Hepatocyte (in vitro differentiated cells): ENCODE measurements around the gene TMEM17.

Experiments
- EZH2 ChIP-seq: fragments of 200-600 bp; sonication (generic); IDR thresholded peaks from 2 replicates; pipeline ENCODE4 v1.6.1; 2016; ENCODE audit warnings: antibody characterized with exemption, mild to moderate bottlenecking, borderline replicate concordance
- TF ChIP-seq, protein P1 (sequence below): fragments of 200-600 bp; sonication (generic); IDR thresholded peaks from 2 replicates; pipeline ENCODE4 v1.5.1; 2016; ENCODE audit warnings: antibody characterized with exemption, mild to moderate bottlenecking; ENCODE audit not compliant: poor library complexity

DNA sequence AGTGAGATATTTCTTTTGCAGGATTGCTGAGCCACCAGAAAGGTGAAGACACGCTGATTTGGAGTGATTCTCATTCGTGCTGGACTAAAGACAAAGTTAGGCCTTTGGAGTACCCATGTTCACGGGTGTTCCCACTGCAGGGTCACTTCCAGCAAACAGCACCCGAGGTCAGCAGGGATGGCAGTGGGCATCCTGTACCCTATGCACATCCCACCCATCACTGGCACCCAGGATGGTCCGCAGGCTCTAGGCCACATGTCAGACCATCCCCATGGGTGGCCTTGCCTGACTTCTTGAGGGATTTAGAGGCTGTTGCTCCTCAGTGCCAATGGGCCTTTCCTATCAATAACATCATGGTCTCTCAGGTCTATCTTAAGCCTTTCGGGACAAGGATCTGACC lies 39.3 kb upstream of the TMEM17 start:
- TF ChIP-seq, protein P1, sequence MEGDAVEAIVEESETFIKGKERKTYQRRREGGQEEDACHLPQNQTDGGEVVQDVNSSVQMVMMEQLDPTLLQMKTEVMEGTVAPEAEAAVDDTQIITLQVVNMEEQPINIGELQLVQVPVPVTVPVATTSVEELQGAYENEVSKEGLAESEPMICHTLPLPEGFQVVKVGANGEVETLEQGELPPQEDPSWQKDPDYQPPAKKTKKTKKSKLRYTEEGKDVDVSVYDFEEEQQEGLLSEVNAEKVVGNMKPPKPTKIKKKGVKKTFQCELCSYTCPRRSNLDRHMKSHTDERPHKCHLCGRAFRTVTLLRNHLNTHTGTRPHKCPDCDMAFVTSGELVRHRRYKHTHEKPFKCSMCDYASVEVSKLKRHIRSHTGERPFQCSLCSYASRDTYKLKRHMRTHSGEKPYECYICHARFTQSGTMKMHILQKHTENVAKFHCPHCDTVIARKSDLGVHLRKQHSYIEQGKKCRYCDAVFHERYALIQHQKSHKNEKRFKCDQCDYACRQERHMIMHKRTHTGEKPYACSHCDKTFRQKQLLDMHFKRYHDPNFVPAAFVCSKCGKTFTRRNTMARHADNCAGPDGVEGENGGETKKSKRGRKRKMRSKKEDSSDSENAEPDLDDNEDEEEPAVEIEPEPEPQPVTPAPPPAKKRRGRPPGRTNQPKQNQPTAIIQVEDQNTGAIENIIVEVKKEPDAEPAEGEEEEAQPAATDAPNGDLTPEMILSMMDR: no peak
- no peak for TF ChIP-seq EZH2
